ENCODE data around the gene TRIB2.

The TRIB2 gene

DNA sequence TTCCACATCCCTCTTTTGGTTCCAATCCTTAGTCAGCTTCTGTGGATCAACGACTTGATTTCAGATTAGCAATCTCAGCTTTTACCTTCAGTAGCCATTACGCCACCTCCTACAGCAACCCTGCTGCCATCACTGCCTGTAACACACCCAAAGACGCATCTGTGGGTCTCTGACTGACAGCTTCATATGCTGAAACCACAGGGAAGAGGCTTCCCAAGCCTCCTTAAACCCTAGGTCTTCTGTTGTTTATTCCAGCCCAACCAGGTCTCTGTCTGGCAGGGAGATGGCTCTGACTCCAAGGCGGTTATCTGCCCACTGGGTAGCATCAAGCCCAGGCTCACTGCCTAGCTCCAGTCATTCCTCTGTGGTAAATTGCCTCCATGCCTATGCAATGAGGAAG, 28.6 kb upstream of the TRIB2 start:
- Histone ChIP-seq H3K9ac (ENCODE audit: low read length) (no peak overlapping the region), H3K27ac (ENCODE audit: low read depth, low read length) (no peak overlapping the region), H2AFZ (ENCODE audit: insufficient read depth, low read length, poor library complexity) (no peak overlapping the region), H2AK5ac (ENCODE audit: low read length) (no peak overlapping the region), H3K79me2 (ENCODE audit: control insufficient read depth, insufficient read depth, low read length, poor library complexity) (no peaks in the 10 kb centered on the region), H3K4me3 (ENCODE audit: low read depth, low read length) (no peak overlapping the region), H3K23ac (ENCODE audit: low read length) (no peak overlapping the region), H3K4me2 (ENCODE audit: low read length) (no peak overlapping the region), H3K79me1 (ENCODE audit: low read length) (no peaks in the 10 kb centered on the region), H2BK5ac (ENCODE audit: low read depth, low read length, poor library complexity) (no peak overlapping the region), H3K4ac (ENCODE audit: low read depth, low read length) (no peak overlapping the region), H2BK120ac (ENCODE audit: insufficient read depth, low read length, poor library complexity) (no peak overlapping the region), H3K14ac (ENCODE audit: low read length) (no peak overlapping the region), H3K36me3 (ENCODE audit: control insufficient read depth in 1 of 2, insufficient read depth in 2 of 2, low read length in 2 of 2) (no peaks in the 10 kb centered on the region), H4K91ac (ENCODE audit: low read depth, low read length) (no peak overlapping the region), H3K4me1 (ENCODE audit: control insufficient read depth in 1 of 2, insufficient read depth in 2 of 2, low read length in 2 of 2) (no peaks in the 10 kb centered on the region), H4K8ac (ENCODE audit: low read depth, low read length) (no peak overlapping the region), H2BK12ac (ENCODE audit: low read length) (no peak overlapping the region), H4K12ac (ENCODE audit: low read depth, low read length) (no peak overlapping the region), H3K9me3 (ENCODE audit: insufficient read depth, low read depth, low read length) (no peaks in the 10 kb centered on the region), H3K27me3 (ENCODE audit: insufficient read depth, low read length) (no peaks in the 10 kb centered on the region), H3K18ac (ENCODE audit: low read length) (no peak overlapping the region)
- no CpG with 5 or more reads among the region's 4 CpGs for WGBS (ENCODE audit: extremely low coverage, insufficient coverage, insufficient read length)
- no peak for DNase-seq

GRCh38 chr2:12688893-12689292, 27.8 kb upstream of the TRIB2 start:
- H3K79me1 ChIP-seq (ENCODE audit: low read length): no peaks in the 10 kb centered on the region
- no peak overlapping the region for H3K4ac ChIP-seq (ENCODE audit: low read depth, low read length)
- no peak overlapping the region for H3K27ac ChIP-seq (ENCODE audit: low read depth, low read length)
- no peak overlapping the region for H3K4me2 ChIP-seq (ENCODE audit: low read length)
- H2BK12ac ChIP-seq (ENCODE audit: low read length): no peak overlapping the region
- H2BK5ac ChIP-seq (ENCODE audit: low read depth, low read length, poor library complexity): no peak overlapping the region
- no peak overlapping the region for H2AK5ac ChIP-seq (ENCODE audit: low read length)
- no peaks in the 10 kb centered on the region for H3K27me3 ChIP-seq (ENCODE audit: insufficient read depth, low read length)
- no peak overlapping the region for H4K12ac ChIP-seq (ENCODE audit: low read depth, low read length)
- H3K9ac ChIP-seq (ENCODE audit: low read length): no peak overlapping the region
- no peak overlapping the region for H3K23ac ChIP-seq (ENCODE audit: low read length)
- no peak overlapping the region for H2AFZ ChIP-seq (ENCODE audit: insufficient read depth, low read length, poor library complexity)
- H3K79me2 ChIP-seq (ENCODE audit: control insufficient read depth, insufficient read depth, low read length, poor library complexity): no peaks in the 10 kb centered on the region
- no peak overlapping the region for H3K18ac ChIP-seq (ENCODE audit: low read length)
- no peak overlapping the region for H4K91ac ChIP-seq (ENCODE audit: low read depth, low read length)
- no peak overlapping the region for H2BK120ac ChIP-seq (ENCODE audit: insufficient read depth, low read length, poor library complexity)
- no CpG with 5 or more reads among the region's 3 CpGs for whole genome bisulfite sequencing (ENCODE audit: extremely low coverage, insufficient coverage, insufficient read length)
- H3K4me3 ChIP-seq (ENCODE audit: low read depth, low read length): no peak overlapping the region
- H3K36me3 ChIP-seq (ENCODE audit: control insufficient read depth in 1 of 2, insufficient read depth in 2 of 2, low read length in 2 of 2): no peaks in the 10 kb centered on the region
- H3K4me1 ChIP-seq (ENCODE audit: control insufficient read depth in 1 of 2, insufficient read depth in 2 of 2, low read length in 2 of 2): no peaks in the 10 kb centered on the region
- no peaks in the 10 kb centered on the region for H3K9me3 ChIP-seq (ENCODE audit: insufficient read depth, low read depth, low read length)
- DNase-seq: no peak
- no peak overlapping the region for H4K8ac ChIP-seq (ENCODE audit: low read depth, low read length)
- H3K14ac ChIP-seq (ENCODE audit: low read length): no peak overlapping the region

DNA sequence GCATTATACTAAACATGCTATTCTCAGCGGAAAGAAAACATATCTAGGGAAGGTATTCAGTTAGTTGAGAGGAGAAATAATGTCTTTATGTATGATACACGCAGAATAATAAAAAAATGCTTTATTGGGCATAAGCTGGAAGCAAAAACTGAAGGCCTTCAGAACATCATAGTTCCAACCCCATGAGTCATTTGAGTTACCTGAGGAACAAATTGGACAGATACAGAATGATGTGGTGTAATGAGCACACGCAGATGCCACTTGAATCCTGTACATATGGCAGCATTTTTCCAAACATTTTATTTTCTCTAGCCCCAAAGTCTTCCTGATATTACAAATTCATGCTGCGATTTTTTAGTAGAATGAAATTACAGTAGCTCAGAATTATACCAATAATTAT, 23.2 kb upstream of the TRIB2 start:
- Histone ChIP-seq H3K9ac (ENCODE audit: low read length) (no peak overlapping the region), H3K36me3 (ENCODE audit: control insufficient read depth in 1 of 2, insufficient read depth in 2 of 2, low read length in 2 of 2) (no peaks in the 10 kb centered on the region), H3K18ac (ENCODE audit: low read length) (no peak overlapping the region), H3K4ac (ENCODE audit: low read depth, low read length) (no peak overlapping the region), H3K27me3 (ENCODE audit: insufficient read depth, low read length) (no peaks in the 10 kb centered on the region), H4K12ac (ENCODE audit: low read depth, low read length) (no peak overlapping the region), H2AK5ac (ENCODE audit: low read length) (no peak overlapping the region), H4K91ac (ENCODE audit: low read depth, low read length) (no peak overlapping the region), H3K79me2 (ENCODE audit: control insufficient read depth, insufficient read depth, low read length, poor library complexity) (no peaks in the 10 kb centered on the region), H2BK120ac (ENCODE audit: insufficient read depth, low read length, poor library complexity) (no peak overlapping the region), H4K8ac (ENCODE audit: low read depth, low read length) (no peak overlapping the region), H3K27ac (ENCODE audit: low read depth, low read length) (no peak overlapping the region), H3K23ac (ENCODE audit: low read length) (no peak overlapping the region), H2AFZ (ENCODE audit: insufficient read depth, low read length, poor library complexity) (no peak overlapping the region), H3K9me3 (ENCODE audit: insufficient read depth, low read depth, low read length) (no peaks in the 10 kb centered on the region), H3K4me3 (ENCODE audit: low read depth, low read length) (no peak overlapping the region), H3K79me1 (ENCODE audit: low read length) (no peaks in the 10 kb centered on the region), H3K4me1 (ENCODE audit: control insufficient read depth in 1 of 2, insufficient read depth in 2 of 2, low read length in 2 of 2) (no peaks in the 10 kb centered on the region), H3K14ac (ENCODE audit: low read length) (no peak overlapping the region), H2BK5ac (ENCODE audit: low read depth, low read length, poor library complexity) (no peak overlapping the region), H2BK12ac (ENCODE audit: low read length) (no peak overlapping the region), H3K4me2 (ENCODE audit: low read length) (no peak overlapping the region)
- no peak for DNase-seq
- no CpG with 5 or more reads among the region's 4 CpGs for WGBS (ENCODE audit: extremely low coverage, insufficient coverage, insufficient read length)

- no CpG with 5 or more reads among the region's 1 CpG for WGBS (ENCODE audit: extremely low coverage, insufficient coverage, insufficient read length)
- Histone ChIP-seq H2AFZ (ENCODE audit: insufficient read depth, low read length, poor library complexity) (no peak overlapping the region), H4K91ac (ENCODE audit: low read depth, low read length) (no peak overlapping the region), H3K9ac (ENCODE audit: low read length) (no peak overlapping the region), H3K14ac (ENCODE audit: low read length) (no peak overlapping the region), H3K4me1 (ENCODE audit: control insufficient read depth in 1 of 2, insufficient read depth in 2 of 2, low read length in 2 of 2) (no peaks in the 10 kb centered on the region), H3K23ac (ENCODE audit: low read length) (no peak overlapping the region), H2BK5ac (ENCODE audit: low read depth, low read length, poor library complexity) (no peak overlapping the region), H4K12ac (ENCODE audit: low read depth, low read length) (no peak overlapping the region), H2AK5ac (ENCODE audit: low read length) (no peak overlapping the region), H3K27ac (ENCODE audit: low read depth, low read length) (no peak overlapping the region), H3K79me2 (ENCODE audit: control insufficient read depth, insufficient read depth, low read length, poor library complexity) (no peaks in the 10 kb centered on the region), H4K8ac (ENCODE audit: low read depth, low read length) (no peak overlapping the region), H3K18ac (ENCODE audit: low read length) (no peak overlapping the region), H3K9me3 (ENCODE audit: insufficient read depth, low read depth, low read length) (no peaks in the 10 kb centered on the region), H3K4me2 (ENCODE audit: low read length) (no peak overlapping the region), H3K36me3 (ENCODE audit: control insufficient read depth in 1 of 2, insufficient read depth in 2 of 2, low read length in 2 of 2) (no peaks in the 10 kb centered on the region), H2BK12ac (ENCODE audit: low read length) (no peak overlapping the region), H3K79me1 (ENCODE audit: low read length) (no peaks in the 10 kb centered on the region), H3K4ac (ENCODE audit: low read depth, low read length) (no peak overlapping the region), H3K27me3 (ENCODE audit: insufficient read depth, low read length) (no peaks in the 10 kb centered on the region), H2BK120ac (ENCODE audit: insufficient read depth, low read length, poor library complexity) (no peak overlapping the region), H3K4me3 (ENCODE audit: low read depth, low read length) (no peak overlapping the region)
- no peak for DNase-seq
Observed at GRCh38 chr2:12694990-12695774, 21.6 kb upstream of the TRIB2 start.
